ENCODE results near the gene FAM216B. TPM values are rescaled to one million over a fixed set of nuclear protein-coding genes. Genes with fewer than 3 reads are reported as not detected.
A peak's percentile ranks its signal among the peaks of the same experiment; 100 is the strongest.

Gene FAM216B
- polyA plus RNA-seq, result 0.15 TPM
- long read RNA-seq, donor 1, result 0 reads
- long read RNA-seq, donor 2, result 0 reads
- long read RNA-seq, donor 3, result 0 reads
- long read RNA-seq, donor 4, result 0 reads
- long read RNA-seq, donor 5, result 0 reads
- long read RNA-seq, donor 6, result 0 reads
- long read RNA-seq, donor 7, result 0 reads
- long read RNA-seq, donor 8, result 0 reads
- long read RNA-seq, donor 9, result 0 reads
- long read RNA-seq, donor 10, result 0 reads
- long read RNA-seq, donor 11, result 0 reads

- DNase-seq, result no peak
- Histone ChIP-seq H3K4me1 (ENCODE audit: control insufficient read depth, insufficient read depth, low read length) (no peaks in the 10 kb centered on the region), H3K9me3 (ENCODE audit: control insufficient read depth, low read depth, low read length) (no peaks in the 10 kb centered on the region), H3K27me3 (ENCODE audit: control insufficient read depth, insufficient read depth, low read length) (no peaks in the 10 kb centered on the region), H3K4me3 (ENCODE audit: low read length) (no peak within 1 kb of the TSS), H3K27ac (ENCODE audit: low read length) (no peak within 1 kb of the TSS), H3K36me3 (ENCODE audit: control insufficient read depth, insufficient read depth, low read length) (no peaks in the 10 kb centered on the region)
- WGBS (ENCODE audit: insufficient coverage, low lambda C conversion rate), result no CpG with 5 or more reads among the region's 3 CpGs
These were observed at the start of gene FAM216B for GRCh38 chr13:42781352-42781751. FAM216B (plus strand) TSS chr13:42781584; CDS start chr13:42784068, 2,484 bp downstream.

- no peak for DNase-seq
- H3K36me3 ChIP-seq (ENCODE audit: control insufficient read depth, insufficient read depth, low read length), result no peaks in the 10 kb centered on the region
- no peak overlapping the region for H3K4me3 ChIP-seq (ENCODE audit: low read length)
- no peaks in the 10 kb centered on the region for H3K4me1 ChIP-seq (ENCODE audit: control insufficient read depth, insufficient read depth, low read length)
- H3K9me3 ChIP-seq (ENCODE audit: control insufficient read depth, low read depth, low read length), result no peaks in the 10 kb centered on the region
- H3K27ac ChIP-seq (ENCODE audit: low read length), result no peak overlapping the region
- H3K27me3 ChIP-seq (ENCODE audit: control insufficient read depth, insufficient read depth, low read length), result no peaks in the 10 kb centered on the region
These were observed 49.3 kb upstream of the FAM216B start for GRCh38 chr13:42732073-42732472.

GRCh38 chr13:42733046-42733445, 48.3 kb upstream of the FAM216B start:
- H3K4me1 ChIP-seq (ENCODE audit: control insufficient read depth, insufficient read depth, low read length), result no peaks in the 10 kb centered on the region
- no peak overlapping the region for H3K27ac ChIP-seq (ENCODE audit: low read length)
- H3K27me3 ChIP-seq (ENCODE audit: control insufficient read depth, insufficient read depth, low read length), result no peaks in the 10 kb centered on the region
- no peak overlapping the region for H3K4me3 ChIP-seq (ENCODE audit: low read length)
- no peaks in the 10 kb centered on the region for H3K36me3 ChIP-seq (ENCODE audit: control insufficient read depth, insufficient read depth, low read length)
- DNase-seq, result no peak
- no peaks in the 10 kb centered on the region for H3K9me3 ChIP-seq (ENCODE audit: control insufficient read depth, low read depth, low read length)
- 100% methylated on average over 2 of the region's 2 CpGs for WGBS (ENCODE audit: insufficient coverage, low lambda C conversion rate)

- no peak for DNase-seq
- Histone ChIP-seq H3K4me3 (ENCODE audit: low read length) (no peak overlapping the region), H3K4me1 (ENCODE audit: control insufficient read depth, insufficient read depth, low read length) (no peaks in the 10 kb centered on the region), H3K27me3 (ENCODE audit: control insufficient read depth, insufficient read depth, low read length) (no peaks in the 10 kb centered on the region), H3K9me3 (ENCODE audit: control insufficient read depth, low read depth, low read length) (no peaks in the 10 kb centered on the region), H3K27ac (ENCODE audit: low read length) (no peak overlapping the region), H3K36me3 (ENCODE audit: control insufficient read depth, insufficient read depth, low read length) (no peaks in the 10 kb centered on the region)
- no CpG with 5 or more reads among the region's 3 CpGs for WGBS (ENCODE audit: insufficient coverage, low lambda C conversion rate)
These were observed 46.4 kb upstream of the FAM216B start for GRCh38 chr13:42735010-42735409.

- WGBS (ENCODE audit: insufficient coverage, low lambda C conversion rate), result no CpG with 5 or more reads among the region's 1 CpG
- H3K9me3 ChIP-seq (ENCODE audit: control insufficient read depth, low read depth, low read length), result no peaks in the 10 kb centered on the region
These were observed 40.6 kb upstream of the FAM216B start for GRCh38 chr13:42740753-42741152.

GRCh38 chr13:42741914-42742313, 39.5 kb upstream of the FAM216B start:
- DNase-seq, result no peak
- H3K27me3 ChIP-seq (ENCODE audit: control insufficient read depth, insufficient read depth, low read length), result no peaks in the 10 kb centered on the region
- H3K4me3 ChIP-seq (ENCODE audit: low read length), result no peak overlapping the region
- no peak overlapping the region for H3K27ac ChIP-seq (ENCODE audit: low read length)
- no peaks in the 10 kb centered on the region for H3K9me3 ChIP-seq (ENCODE audit: control insufficient read depth, low read depth, low read length)
- H3K4me1 ChIP-seq (ENCODE audit: control insufficient read depth, insufficient read depth, low read length), result no peaks in the 10 kb centered on the region
- WGBS (ENCODE audit: insufficient coverage, low lambda C conversion rate), result 100% methylated on average over 1 of the region's 2 CpGs
- no peaks in the 10 kb centered on the region for H3K36me3 ChIP-seq (ENCODE audit: control insufficient read depth, insufficient read depth, low read length)

More at GRCh38 chr13:42740753-42741152, 40.6 kb upstream of the FAM216B start:
- Histone ChIP-seq H3K27me3 (ENCODE audit: control insufficient read depth, insufficient read depth, low read length) (no peaks in the 10 kb centered on the region), H3K36me3 (ENCODE audit: control insufficient read depth, insufficient read depth, low read length) (no peaks in the 10 kb centered on the region), H3K4me3 (ENCODE audit: low read length) (no peak overlapping the region), H3K4me1 (ENCODE audit: control insufficient read depth, insufficient read depth, low read length) (no peaks in the 10 kb centered on the region), H3K27ac (ENCODE audit: low read length) (no peak overlapping the region)
- peak in 1 of 2 donors; percentile 37 for DNase-seq

- no peaks in the 10 kb centered on the region for H3K4me1 ChIP-seq (ENCODE audit: control insufficient read depth, insufficient read depth, low read length)
- no CpG with 5 or more reads among the region's 6 CpGs for WGBS (ENCODE audit: insufficient coverage, low lambda C conversion rate)
- H3K27ac ChIP-seq (ENCODE audit: low read length), result no peak overlapping the region
- no peaks in the 10 kb centered on the region for H3K36me3 ChIP-seq (ENCODE audit: control insufficient read depth, insufficient read depth, low read length)
- H3K27me3 ChIP-seq (ENCODE audit: control insufficient read depth, insufficient read depth, low read length), result no peaks in the 10 kb centered on the region
- no peak overlapping the region for H3K4me3 ChIP-seq (ENCODE audit: low read length)
- H3K9me3 ChIP-seq (ENCODE audit: control insufficient read depth, low read depth, low read length), result no peaks in the 10 kb centered on the region
- DNase-seq, result no peak
These were observed 35.7 kb upstream of the FAM216B start for GRCh38 chr13:42745655-42746054.

GRCh38 chr13:42746866-42747265, 34.5 kb upstream of the FAM216B start:
- no peak overlapping the region for H3K27ac ChIP-seq (ENCODE audit: low read length)

GRCh38 chr13:42747399-42747873, 33.9 kb upstream of the FAM216B start:
- Histone ChIP-seq H3K27me3 (ENCODE audit: control insufficient read depth, insufficient read depth, low read length) (no peaks in the 10 kb centered on the region), H3K36me3 (ENCODE audit: control insufficient read depth, insufficient read depth, low read length) (no peaks in the 10 kb centered on the region), H3K4me1 (ENCODE audit: control insufficient read depth, insufficient read depth, low read length) (no peaks in the 10 kb centered on the region), H3K27ac (ENCODE audit: low read length) (no peak overlapping the region), H3K4me3 (ENCODE audit: low read length) (no peak overlapping the region), H3K9me3 (ENCODE audit: control insufficient read depth, low read depth, low read length) (no peaks in the 10 kb centered on the region)
- WGBS (ENCODE audit: insufficient coverage, low lambda C conversion rate), result no CpG with 5 or more reads among the region's 4 CpGs
- DNase-seq, result peak; percentile 15 to 35

More at GRCh38 chr13:42746866-42747265, 34.5 kb upstream of the FAM216B start:
- DNase-seq, result no peak
- no peak overlapping the region for H3K4me3 ChIP-seq (ENCODE audit: low read length)
- no peaks in the 10 kb centered on the region for H3K9me3 ChIP-seq (ENCODE audit: control insufficient read depth, low read depth, low read length)
- H3K4me1 ChIP-seq (ENCODE audit: control insufficient read depth, insufficient read depth, low read length), result no peaks in the 10 kb centered on the region
- no peaks in the 10 kb centered on the region for H3K36me3 ChIP-seq (ENCODE audit: control insufficient read depth, insufficient read depth, low read length)
- no peaks in the 10 kb centered on the region for H3K27me3 ChIP-seq (ENCODE audit: control insufficient read depth, insufficient read depth, low read length)
- WGBS (ENCODE audit: insufficient coverage, low lambda C conversion rate), result 67% methylated on average over 1 of the region's 2 CpGs

GRCh38 chr13:42750794-42751193, 30.6 kb upstream of the FAM216B start:
- Histone ChIP-seq H3K27me3 (ENCODE audit: control insufficient read depth, insufficient read depth, low read length) (no peaks in the 10 kb centered on the region), H3K36me3 (ENCODE audit: control insufficient read depth, insufficient read depth, low read length) (no peaks in the 10 kb centered on the region), H3K9me3 (ENCODE audit: control insufficient read depth, low read depth, low read length) (no peaks in the 10 kb centered on the region), H3K4me3 (ENCODE audit: low read length) (no peak overlapping the region), H3K27ac (ENCODE audit: low read length) (no peak overlapping the region), H3K4me1 (ENCODE audit: control insufficient read depth, insufficient read depth, low read length) (no peaks in the 10 kb centered on the region)
- no peak for DNase-seq
- 80% methylated on average over 1 of the region's 5 CpGs for WGBS (ENCODE audit: insufficient coverage, low lambda C conversion rate)

- Histone ChIP-seq H3K27ac (ENCODE audit: low read length) (no peak overlapping the region), H3K36me3 (ENCODE audit: control insufficient read depth, insufficient read depth, low read length) (no peaks in the 10 kb centered on the region), H3K9me3 (ENCODE audit: control insufficient read depth, low read depth, low read length) (no peaks in the 10 kb centered on the region), H3K27me3 (ENCODE audit: control insufficient read depth, insufficient read depth, low read length) (no peaks in the 10 kb centered on the region), H3K4me1 (ENCODE audit: control insufficient read depth, insufficient read depth, low read length) (no peaks in the 10 kb centered on the region), H3K4me3 (ENCODE audit: low read length) (no peak overlapping the region)
- WGBS (ENCODE audit: insufficient coverage, low lambda C conversion rate), result 100% methylated on average over 1 of the region's 3 CpGs
- DNase-seq, result no peak
These were observed 29.7 kb upstream of the FAM216B start for GRCh38 chr13:42751693-42752092.

Data from large intestine (tissue), 12 donors.